HG02852 (cell line): ENCODE results near the gene TUBB2A.
"Not testable (repeated sequence)": the region's sequence is repeated elsewhere in the genome, so short reads cannot be mapped to it uniquely, and the experiment has no call there.

Source experiments
- ATAC-seq: cut with Tn5 transposase; IDR thresholded peaks from one replicate; pipeline ENCODE4 v1.9.1; 2021; ENCODE audit warnings: mild to moderate bottlenecking, moderate library complexity; ENCODE audit not compliant: unreplicated experiment

TUBB2A gene

DNA sequence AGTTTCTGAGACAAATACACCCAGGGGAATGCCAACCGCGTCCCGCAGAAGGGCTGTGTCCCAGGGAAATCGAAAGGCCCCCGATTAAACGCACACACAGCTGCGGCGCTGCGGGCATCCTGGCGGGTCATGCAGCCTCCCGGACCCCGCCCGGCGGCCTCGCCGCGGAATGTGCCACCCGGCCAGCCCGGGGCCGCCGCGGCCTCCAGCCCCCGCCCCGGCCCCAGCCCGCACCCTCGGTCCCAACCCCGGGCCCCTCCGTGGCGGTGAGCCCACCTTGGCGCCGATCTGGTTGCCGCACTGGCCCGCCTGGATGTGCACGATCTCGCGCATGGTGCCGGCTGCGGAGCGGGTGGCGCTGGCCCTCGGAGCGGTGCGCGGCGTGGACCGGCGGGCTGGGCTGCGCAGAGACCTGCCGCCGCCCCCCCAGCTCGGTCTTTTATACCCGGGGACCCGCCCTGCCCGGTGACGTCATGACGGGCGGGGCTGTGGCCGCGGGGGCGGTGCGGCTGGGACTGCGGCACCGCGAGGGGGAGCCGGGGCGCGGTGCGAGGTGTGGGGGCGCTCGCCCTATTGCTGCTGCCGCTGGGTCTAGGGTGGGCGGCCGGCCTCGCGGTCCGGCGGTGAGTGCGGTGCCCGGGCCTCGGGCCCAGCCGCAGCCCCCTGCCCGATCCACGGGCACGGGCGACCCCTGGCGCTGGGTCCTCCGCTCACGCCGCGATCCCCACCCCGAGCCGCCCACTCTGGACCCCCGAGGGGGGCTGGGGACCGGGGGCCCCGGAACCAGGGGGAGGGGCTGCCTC lies at the start of gene TUBB2A:
TUBB2A (minus strand) TSS at position 414 of the 803 bp plus-strand sequence; CDS start at position 333, 81 bp downstream.
- ATAC-seq, result peak; percentile 77

DNA sequence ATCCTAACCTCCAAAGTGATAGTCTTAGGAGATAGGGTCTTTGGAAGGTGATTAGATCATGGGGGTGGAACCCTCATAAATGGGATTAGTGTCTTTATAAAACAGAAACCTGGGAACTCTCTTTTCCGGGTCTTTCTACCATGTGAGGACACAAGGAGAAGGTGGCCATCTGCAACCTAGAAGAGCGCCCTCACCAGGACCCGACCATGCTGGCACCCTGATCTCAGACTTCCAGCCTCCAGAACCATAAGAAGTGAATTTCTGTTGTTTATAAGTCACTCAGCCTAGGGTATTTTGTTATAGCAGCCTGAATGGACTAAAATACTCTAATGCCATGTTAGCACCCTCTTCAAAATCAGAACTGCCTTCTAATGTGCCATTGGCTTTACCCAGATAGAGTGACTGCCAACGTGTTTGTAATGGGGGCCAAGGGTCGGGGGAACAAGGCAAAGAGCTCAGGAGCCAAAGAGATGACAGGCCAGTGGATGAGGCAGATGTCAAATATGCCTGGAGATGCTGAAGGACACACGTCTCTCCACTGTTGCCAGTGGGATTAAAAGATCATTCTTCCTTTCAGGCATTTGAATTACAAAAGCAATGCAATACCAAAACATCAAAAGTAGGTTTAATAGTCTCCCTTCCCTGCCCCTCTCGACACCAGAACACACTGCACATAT lies 49.1 kb upstream of the TUBB2A start:
- no peak for ATAC-seq

DNA sequence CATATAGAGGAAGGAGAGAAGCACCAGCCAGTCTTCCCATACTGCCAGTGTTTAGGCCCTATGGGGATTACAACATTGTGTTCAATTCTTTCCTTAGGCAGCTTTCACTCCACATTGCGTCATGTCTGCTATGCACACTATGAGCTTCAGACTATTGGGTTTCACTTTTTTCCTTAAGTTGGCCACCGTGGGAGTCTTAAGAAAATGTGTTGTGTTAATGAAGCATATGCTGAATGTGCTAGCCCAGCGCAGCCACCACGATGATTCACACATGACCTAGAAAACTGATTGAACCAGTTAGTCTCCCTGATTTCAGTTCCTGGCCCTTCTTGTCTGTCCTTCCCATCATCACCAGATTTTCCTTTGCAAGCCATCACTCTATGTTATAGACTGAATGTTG lies 48.6 kb upstream of the TUBB2A start:
- ATAC-seq, result no peak

DNA sequence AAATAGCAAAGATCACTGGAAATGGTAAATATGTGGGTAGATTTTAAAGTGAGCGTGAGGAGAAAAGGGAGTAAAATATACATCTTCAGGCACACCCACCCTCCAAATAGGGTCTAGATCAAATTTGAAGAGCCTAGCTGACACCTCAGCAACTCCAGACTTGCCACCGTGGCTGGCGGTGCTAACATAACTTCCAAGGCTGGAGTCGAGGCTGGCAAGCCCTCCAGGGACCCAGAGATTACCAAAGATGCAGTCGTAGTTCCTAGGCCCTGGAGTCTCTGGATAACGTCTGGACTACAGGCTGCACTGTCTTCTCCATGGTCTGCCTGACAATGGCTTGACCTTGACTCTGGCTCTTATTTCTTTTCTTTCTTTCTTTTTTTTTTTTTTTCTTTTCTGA lies 47.6 kb upstream of the TUBB2A start:
- ATAC-seq, result no peak

DNA sequence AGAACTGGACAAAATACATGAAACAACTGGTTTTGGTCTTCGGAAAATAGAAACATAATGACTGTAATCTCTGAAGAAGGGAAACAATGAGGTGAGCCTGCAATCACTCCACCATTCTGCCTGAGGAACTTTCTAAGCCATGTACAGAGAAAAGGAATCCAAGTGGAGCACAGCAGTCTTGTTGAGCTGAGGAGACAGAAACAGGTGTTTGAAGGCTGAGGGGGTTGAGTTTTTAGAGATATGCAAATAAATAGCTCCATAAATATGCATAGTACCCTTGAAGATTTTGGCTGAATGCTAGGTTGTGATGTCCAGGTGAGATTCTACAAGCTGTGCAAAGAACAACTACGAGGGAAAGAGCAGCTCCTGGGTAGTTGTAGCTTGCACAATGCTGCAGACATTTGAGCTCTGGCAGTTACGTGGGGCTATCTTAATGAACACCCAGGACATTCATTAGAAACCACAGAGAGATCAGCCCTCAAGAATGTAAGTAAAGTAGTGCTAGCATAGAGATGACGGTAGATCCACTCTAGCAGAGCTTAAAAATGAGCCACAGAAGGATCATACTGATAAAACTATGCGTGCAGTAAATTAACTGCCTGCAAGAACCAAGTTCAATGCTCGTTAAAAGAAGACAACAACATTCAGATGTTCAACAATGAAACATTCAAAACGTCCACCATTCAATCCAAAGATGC lies 45.8 kb upstream of the TUBB2A start:
- ATAC-seq, result no peak

DNA sequence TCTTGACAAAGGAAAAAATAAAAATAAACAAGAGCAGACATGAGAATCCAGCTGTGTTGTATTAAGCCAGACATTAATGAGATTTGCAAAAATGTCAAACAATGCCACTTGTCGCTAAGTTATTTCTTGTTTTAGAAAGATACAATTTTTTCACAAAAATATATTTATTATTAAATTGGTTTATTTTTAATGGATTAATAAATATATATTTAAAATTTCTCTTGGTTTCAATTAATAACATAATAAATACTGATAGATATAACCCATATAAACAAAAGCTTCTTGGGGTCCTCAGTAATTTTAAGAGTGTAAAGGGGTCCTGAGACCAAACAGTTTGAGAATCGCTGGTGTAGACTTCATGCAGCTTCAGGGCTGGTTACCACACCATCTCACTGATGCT lies 44.0 kb upstream of the TUBB2A start:
- ATAC-seq, result no peak

DNA sequence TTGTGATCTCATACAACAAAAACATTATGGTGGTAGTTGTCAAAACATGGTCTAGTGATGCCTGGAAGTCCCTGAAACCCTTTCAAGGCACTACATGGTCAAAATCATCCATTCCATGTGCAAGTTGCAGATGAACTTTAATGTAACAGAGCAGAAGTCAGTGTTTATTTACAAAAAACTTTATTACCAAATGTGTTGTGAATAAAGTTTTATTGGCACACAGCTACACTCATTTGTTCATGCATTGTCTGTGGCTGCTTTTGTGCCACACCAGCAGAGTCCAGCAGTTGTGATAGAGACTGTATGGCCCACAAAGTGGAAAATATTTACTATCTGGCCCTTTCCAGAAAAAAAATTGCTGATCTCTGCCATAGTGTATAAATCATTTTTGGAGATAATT lies 43.3 kb upstream of the TUBB2A start:
- ATAC-seq, result no peak

DNA sequence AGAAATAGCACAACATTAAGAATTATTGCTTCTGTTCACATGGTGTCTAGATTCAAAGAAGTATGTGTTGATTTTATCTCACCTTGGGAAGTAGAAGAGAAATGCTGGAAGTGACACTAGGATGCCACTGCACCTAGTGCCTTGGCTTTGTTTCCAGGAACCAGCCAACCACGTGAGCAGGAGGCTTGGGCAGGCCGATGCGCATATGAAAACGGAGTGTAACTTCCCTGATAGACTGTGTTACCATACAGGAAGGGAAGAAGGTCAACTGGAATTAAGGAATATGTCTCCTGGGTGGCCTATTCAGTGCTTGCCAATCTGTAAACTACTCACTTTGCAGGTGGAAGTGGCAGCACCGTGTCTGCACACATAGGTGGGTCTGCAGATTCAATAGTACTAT lies 42.0 kb upstream of the TUBB2A start:
- no peak for ATAC-seq

DNA sequence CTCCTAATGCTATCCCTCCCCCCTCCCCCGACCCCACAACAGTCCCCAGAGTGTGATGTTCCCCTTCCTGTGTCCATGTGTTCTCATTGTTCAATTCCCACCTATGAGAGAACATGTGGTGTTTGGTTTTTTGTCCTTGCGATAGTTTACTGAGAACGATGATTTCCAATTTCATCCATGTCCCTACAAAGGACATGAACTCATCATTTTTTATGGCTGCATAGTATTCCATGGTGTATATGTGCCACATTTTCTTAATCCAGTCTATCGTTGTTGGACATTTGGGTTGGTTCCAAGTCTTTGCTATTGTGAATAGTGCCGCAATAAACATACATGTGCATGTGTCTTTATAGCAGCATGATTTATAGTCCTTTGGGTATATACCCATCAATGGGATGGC lies 40.4 kb upstream of the TUBB2A start:
- ATAC-seq, result not testable (repeated sequence)

DNA sequence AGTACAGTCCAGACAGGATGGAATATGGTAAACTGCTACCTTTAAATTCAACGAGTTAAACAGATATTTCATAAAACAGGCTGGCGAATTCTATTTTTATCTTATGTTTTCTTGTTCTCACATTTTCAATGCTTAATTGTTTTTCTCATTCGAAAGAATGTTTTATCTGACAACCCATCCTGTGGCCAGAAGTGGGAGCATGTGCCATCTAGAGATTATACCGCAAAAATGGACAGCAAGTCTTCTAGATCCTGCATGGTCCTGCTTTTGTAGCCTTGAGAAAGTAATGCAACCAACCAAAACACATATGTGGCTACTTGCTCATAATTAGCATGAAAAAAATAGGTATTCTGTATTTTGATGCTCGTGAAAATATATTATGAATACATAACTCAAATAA lies 39.4 kb upstream of the TUBB2A start:
- ATAC-seq, result no peak

DNA sequence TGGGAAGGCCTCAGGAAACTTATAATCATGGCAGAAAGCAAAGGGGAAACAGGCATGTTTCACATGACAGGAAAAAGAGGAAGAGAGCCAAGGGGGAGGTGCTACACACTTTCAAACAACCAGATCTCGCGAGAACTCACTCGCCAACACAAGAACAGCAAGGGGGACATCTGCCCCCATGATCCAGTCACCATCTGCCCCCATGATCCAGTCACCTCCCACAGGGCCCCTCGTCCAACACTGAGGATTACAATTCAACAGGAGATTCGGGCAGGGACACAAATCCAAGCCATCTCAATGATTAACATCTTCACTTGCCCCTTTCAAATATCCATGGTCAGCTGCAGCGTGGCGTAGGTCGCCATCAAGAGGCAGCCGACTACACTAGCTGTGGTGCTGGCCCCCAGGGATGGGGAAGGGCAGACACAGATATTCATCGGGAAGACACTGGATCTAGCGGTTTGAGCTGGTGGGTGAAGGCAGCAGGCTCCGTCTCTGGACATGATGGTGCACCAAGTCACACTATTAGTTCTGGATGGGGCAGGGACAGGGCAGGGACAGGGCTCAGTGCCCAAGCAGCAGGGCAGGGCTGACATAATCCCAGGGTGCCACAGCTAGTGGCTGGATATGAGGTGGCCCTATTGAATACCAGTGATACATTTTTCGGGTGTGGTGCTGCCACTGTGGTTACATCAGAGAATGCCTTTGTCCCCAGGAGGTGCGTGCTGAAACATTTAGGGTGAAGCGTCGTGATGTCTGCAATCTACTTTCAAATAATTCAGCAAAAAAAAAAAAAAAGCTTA lies 38.6 kb upstream of the TUBB2A start:
- ATAC-seq, result no peak

DNA sequence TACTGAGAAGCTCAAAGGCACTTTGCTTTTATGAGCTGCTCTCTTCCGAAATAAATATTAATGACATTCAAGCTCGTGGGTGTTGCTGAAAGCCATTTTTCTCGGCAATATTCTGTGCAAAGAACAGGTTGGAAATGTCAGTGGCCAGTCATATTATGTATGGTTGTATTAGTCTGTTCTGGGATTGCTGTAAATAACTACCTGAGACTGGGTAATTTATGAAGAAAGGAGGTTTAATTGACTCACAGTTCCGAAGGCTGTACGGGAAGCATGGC lies 38.0 kb upstream of the TUBB2A start:
- ATAC-seq, result no peak

DNA sequence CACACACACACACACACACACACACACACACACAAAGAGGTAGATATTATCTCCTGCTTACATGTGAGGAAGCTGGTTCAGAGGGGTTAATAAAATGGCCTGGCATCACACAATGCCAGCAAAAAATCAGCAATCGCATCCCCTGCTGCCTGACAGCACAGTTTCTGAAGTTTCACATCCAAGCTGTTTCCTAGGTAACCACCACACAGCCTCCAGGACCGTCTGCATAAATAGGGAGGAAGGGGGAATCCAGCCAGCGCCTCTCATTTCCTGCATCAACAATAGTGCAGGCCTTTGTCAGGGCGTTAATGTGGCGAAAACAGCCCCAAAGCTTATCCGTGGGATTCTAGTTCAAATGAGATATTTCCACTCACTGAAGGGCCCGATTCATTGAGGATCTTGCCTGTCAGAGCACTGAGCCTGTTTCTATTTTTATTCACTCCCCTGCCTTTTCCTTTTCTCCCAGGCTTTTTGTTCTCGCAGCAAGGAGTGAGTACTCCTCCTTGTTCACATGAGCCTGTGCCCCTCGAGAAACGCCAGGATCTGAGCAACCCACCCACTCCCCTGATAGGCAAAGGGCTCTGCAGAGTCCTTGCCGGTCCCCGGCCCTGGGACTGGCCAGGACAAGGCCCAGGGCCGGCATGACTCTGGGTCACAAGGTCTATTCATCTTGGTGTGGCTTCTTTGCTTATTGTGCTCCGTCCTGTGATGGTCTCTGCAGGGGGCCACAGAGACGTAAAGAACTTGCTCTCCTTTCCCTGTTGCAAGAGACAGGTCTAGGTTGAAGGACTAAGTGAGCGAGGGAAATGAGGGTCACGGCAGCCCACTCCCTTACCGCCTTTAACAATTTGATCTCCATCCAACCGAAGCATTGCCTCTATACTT lies 37.4 kb upstream of the TUBB2A start:
- ATAC-seq, result no peak

DNA sequence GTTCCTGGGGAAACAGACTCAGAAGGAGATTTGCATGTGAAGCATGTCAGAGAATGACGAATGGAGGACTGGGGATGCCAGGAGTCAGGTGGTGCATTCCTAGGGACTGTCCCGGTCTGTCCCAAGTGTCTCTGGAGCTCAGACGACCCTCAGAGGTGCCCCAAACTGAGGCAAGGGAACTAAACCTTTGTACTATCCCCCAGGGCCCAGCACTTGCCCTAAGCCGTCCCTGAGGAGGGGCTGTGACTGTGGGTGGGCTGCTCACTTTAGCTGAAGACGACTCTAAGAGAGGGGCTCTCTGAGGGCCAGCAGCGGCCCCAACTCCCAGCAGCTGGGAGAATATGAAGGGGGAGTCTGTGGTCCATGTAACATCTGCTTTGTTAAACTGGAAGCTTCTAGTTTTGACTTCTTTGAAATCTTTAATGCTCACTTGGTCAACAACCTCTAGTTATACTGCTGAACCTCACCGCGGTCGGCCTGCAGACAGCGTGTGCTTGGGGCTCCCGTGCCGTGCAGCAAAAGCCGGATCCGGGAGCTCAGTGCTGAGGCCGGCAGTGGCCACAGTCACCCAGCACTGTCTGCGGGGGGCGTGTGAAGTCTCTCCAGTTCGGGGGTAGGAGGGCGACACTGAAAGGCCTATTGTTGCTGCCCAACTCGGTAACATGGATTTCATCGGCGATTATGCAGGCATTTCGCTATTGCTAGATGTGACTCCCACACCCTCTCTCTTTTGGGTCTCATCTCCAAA lies 35.9 kb upstream of the TUBB2A start:
- no peak for ATAC-seq

DNA sequence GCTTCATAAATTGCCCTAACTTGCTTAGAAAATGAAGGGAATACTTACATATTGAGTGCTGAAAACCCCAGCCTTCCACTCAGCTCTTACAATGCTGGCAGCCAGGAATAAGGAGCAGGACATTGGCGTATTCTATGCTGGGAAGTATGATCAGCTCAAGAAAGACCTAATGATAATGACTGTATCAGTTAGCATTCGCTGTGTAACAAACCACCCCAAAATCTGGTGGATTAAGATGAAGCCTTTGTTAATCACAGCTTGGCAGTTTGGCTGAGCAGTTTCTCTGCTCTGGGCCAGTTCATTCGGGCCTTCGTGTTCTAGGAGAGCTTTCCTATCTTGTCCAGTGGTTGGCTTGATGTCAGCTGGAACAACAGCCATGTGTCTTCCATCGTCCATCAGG lies 33.4 kb upstream of the TUBB2A start:
- ATAC-seq, result no peak

DNA sequence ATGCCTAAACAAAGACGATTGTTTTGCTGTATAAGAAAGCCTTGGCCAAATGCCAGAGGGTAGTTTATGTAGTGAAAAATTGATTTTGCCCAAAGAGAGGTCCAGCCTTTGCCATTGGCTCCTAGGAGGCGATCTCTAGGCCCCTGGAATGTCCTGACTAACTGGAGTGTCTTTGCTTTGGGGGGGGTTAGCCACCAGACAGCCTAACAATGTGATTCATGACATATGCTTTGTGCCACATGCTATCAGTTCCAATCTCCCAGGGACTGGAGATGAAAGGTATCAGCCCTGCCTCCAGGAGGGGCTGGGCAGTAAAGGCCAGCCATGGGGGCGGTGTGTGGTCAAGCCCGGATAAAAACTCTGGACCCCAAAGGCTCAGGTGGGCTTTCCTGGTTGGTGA lies 32.7 kb upstream of the TUBB2A start:
- no peak for ATAC-seq

DNA sequence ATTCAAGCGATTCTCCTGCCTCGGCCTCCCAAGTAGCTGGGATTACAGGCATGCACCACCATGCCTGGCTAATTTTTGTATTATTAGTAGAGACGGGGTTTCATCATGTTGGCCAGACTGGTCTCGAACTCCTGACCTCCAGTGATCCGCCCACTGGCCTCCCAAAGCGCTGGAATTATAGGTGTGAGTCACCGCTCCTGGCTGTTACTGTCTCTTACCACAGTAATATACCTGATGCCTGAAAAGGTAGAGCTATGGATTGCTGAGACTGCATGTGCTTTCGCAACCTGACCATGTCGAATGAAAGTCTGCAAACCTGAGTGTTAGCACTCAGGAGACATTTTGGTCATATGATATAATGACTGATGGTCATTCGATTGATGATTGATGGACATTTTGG lies 31.8 kb upstream of the TUBB2A start:
- not testable (repeated sequence) for ATAC-seq

DNA sequence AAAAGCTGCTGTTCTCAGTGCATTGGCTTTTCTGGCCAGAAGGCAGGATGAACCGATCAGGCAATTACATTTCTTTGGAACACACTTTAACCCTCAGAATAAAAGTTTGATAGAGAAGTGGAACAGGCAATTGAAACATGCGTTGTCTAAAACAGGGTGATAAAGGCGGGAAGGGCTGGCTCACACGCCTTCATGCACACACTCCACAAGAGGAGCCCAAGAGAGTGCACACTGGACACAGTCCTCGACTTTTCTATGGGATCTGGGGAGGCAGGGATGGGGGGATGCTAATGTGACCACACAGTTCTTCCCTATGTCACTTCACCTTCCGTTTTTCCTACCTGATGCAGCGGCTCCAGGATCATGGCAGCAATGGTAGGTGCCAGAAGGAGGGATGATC lies 30.9 kb upstream of the TUBB2A start:
- no peak for ATAC-seq

DNA sequence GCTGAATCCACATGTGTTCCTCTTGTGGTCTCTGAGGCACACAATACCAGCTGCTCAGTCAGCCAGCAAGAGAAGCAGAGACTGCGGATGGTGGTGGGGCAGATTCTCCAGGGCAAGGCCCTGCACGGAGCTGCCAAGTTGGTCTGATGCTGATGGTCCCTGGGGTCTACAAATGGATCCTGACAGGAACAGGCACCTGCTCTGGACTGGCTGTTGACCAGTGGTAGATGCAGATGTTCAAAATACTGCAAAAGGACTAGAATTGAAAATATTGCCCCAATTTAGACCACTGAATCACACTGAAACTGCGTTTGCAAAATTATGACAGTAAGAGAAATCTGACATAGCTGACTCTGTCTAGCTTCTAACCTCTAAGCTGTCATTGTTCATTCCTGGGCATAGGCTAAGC lies 29.6 kb upstream of the TUBB2A start:
- ATAC-seq, result no peak

DNA sequence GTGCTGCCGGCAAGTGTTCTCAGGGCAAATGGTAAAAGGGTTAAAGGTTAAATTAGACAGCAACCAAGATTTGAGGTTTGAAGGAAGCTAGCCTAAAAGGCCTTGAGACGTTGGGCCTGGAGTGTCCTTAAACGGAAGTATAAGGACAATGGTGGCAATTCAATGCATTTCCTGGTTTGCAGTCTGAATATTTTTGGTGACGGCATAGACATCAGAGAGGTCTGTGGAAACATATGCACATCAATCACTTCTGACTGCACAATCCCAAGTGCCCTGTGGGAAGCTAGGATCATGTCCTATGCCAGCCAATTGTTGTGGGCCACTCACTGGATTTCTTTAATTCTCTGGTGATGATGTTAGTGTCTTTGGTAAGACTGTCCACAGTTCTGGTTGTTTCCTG lies 25.7 kb upstream of the TUBB2A start:
- no peak for ATAC-seq
